ENCODE data around the gene PRSS48. TPM values are rescaled to one million over a fixed set of nuclear protein-coding genes. Genes with fewer than 3 reads are reported as not detected.
"Not testable (repeated sequence)": the region's sequence is repeated elsewhere in the genome, so short reads cannot be mapped to it uniquely, and the experiment has no call there.

The PRSS48 gene
- total RNA-seq, 1 donor from 2014 or later: not detected

DNA sequence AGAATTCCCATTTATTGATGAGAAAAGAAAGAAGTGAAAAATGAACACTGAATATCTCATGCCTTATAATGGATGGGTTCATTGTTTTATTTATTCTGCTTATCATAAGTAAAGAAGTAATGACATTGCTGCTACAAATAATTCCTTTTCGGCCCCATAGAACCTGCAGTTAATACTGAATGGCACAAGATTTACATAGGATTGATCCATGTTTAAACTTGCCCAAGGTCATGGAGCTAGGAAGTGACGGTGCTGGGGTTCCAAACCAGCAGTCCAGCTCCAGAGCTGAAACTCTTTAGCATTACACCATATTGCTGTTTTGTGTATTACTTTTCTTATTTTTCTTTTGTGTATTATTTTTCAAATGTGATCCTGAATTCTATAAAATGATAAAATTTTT lies 30.2 kb upstream of the PRSS48 start:
- Histone ChIP-seq H3K27me3 (ENCODE audit: control insufficient read depth, insufficient read depth, low read length) (no peaks in the 10 kb centered on the region), H3K36me3 (ENCODE audit: control insufficient read depth, insufficient read depth, low read length) (no peaks in the 10 kb centered on the region), H3K4me3 (ENCODE audit: low read depth, low read length) (no peak overlapping the region)
- no peak for DNase-seq (ENCODE audit: low read depth)
- TF ChIP-seq, protein P1, sequence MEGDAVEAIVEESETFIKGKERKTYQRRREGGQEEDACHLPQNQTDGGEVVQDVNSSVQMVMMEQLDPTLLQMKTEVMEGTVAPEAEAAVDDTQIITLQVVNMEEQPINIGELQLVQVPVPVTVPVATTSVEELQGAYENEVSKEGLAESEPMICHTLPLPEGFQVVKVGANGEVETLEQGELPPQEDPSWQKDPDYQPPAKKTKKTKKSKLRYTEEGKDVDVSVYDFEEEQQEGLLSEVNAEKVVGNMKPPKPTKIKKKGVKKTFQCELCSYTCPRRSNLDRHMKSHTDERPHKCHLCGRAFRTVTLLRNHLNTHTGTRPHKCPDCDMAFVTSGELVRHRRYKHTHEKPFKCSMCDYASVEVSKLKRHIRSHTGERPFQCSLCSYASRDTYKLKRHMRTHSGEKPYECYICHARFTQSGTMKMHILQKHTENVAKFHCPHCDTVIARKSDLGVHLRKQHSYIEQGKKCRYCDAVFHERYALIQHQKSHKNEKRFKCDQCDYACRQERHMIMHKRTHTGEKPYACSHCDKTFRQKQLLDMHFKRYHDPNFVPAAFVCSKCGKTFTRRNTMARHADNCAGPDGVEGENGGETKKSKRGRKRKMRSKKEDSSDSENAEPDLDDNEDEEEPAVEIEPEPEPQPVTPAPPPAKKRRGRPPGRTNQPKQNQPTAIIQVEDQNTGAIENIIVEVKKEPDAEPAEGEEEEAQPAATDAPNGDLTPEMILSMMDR (IDR thresholded peaks at IDR 0.05; ENCODE audit: insufficient read depth, low read length, poor library complexity, severe bottlenecking): no peak

DNA sequence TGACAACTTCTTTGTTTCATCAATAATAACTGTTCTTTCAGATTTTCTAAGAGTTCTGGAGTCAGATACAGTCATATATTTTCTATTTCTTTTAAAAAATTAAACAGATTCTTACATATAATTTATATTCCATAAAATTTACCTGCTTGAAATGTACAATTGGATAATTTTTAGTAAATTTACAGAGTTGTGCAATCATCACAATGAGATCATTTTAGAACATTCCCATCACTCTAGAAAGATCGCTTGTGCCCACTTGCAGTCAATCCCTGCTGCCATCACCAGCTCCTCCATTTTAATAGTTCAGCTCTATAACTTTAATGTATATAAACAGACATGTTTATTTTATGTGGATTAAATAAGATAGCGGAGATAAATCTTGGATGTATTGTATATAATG lies 29.6 kb upstream of the PRSS48 start:
- no peak overlapping the region for H3K4me3 ChIP-seq (ENCODE audit: low read depth, low read length)
- H3K27me3 ChIP-seq (ENCODE audit: control insufficient read depth, insufficient read depth, low read length): no peaks in the 10 kb centered on the region
- no peak for DNase-seq (ENCODE audit: low read depth)
- H3K36me3 ChIP-seq (ENCODE audit: control insufficient read depth, insufficient read depth, low read length): no peaks in the 10 kb centered on the region
- TF ChIP-seq, protein P1 (IDR thresholded peaks at IDR 0.05; ENCODE audit: insufficient read depth, low read length, poor library complexity, severe bottlenecking): no peak

DNA sequence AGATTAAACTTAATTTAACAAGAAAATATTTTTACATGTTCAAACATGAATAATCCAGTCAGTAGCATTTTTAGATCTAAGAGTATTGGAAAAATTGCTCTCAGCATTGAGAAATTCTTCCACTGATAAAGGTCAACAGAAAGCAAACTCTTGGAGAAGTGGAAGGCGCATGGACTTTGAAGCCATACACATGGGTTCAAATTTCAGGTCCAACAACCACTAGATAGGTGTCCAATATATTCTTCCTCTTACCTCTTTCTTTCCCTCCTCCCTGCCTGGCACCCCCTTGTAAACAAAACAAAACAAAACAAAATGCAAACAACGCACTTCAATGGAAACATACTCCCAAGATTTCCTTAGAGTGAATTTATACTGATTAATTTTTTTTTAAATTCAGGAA lies 28.4 kb upstream of the PRSS48 start:
- Histone ChIP-seq H3K27me3 (ENCODE audit: control insufficient read depth, insufficient read depth, low read length) (no peaks in the 10 kb centered on the region), H3K36me3 (ENCODE audit: control insufficient read depth, insufficient read depth, low read length) (no peaks in the 10 kb centered on the region), H3K4me3 (ENCODE audit: low read depth, low read length) (no peak overlapping the region)
- TF ChIP-seq, protein P1 (IDR thresholded peaks at IDR 0.05; ENCODE audit: insufficient read depth, low read length, poor library complexity, severe bottlenecking): no peak
- no peak for DNase-seq (ENCODE audit: low read depth)

DNA sequence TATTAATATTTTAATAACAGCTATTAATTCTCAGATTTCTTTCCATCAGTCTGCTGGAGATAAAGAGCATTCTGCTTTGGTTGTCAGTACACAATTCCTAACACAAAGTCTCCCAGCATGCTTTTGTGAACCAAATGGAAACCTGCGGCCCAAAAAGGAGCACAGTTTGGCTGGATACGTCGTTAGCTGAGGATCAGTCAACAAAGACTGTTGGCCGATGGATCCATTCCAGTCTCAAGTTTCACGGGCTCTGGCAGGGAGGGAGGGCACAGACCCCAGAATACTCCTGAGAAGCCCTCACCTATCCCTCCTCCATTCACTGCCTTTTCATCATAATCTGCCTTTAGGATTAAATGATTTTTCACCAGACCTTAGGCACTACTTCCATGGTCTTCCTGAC lies 26.3 kb upstream of the PRSS48 start:
- no peak overlapping the region for H3K4me3 ChIP-seq (ENCODE audit: low read depth, low read length)
- DNase-seq (ENCODE audit: low read depth): no peak
- no peaks in the 10 kb centered on the region for H3K36me3 ChIP-seq (ENCODE audit: control insufficient read depth, insufficient read depth, low read length)
- TF ChIP-seq, protein P1 (IDR thresholded peaks at IDR 0.05; ENCODE audit: insufficient read depth, low read length, poor library complexity, severe bottlenecking): no peak
- no peaks in the 10 kb centered on the region for H3K27me3 ChIP-seq (ENCODE audit: control insufficient read depth, insufficient read depth, low read length)

DNA sequence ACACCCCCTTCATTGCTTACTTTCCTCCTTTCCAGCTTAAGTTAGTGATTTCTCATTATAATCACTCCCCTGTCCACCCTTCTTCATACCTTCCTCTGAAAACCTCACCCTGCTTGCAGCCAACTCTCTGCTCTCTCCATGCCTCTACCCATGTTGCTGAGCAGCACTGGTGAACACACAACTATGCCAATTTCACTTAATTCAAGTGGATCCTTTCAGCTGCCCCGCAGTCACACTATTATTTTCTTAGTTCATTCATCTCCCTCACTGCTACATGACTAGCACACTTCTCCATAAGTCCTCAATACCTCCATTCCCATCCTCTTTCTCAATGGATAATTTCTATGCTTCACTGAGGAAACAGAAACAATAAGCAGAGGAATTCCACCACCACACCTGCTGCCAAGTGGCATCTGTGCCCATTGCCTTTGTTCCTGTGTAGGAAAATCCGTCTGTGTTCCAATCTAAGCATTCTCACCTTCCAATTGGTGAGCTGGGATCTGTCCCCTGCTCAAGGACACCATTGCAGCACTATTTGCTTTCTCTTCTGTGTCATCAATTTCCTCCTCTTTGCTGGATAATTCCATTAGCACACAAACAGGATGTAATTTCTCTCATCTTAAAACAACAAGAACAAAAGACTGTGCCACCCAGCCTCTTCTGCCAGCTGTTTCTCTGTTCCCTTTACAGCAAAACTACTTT lies 25.2 kb upstream of the PRSS48 start:
- Histone ChIP-seq H3K27me3 (ENCODE audit: control insufficient read depth, insufficient read depth, low read length) (no peaks in the 10 kb centered on the region), H3K4me3 (ENCODE audit: low read depth, low read length) (no peak overlapping the region), H3K36me3 (ENCODE audit: control insufficient read depth, insufficient read depth, low read length) (no peaks in the 10 kb centered on the region)
- no peak for DNase-seq (ENCODE audit: low read depth)
- TF ChIP-seq, protein P1 (IDR thresholded peaks at IDR 0.05; ENCODE audit: insufficient read depth, low read length, poor library complexity, severe bottlenecking): no peak

DNA sequence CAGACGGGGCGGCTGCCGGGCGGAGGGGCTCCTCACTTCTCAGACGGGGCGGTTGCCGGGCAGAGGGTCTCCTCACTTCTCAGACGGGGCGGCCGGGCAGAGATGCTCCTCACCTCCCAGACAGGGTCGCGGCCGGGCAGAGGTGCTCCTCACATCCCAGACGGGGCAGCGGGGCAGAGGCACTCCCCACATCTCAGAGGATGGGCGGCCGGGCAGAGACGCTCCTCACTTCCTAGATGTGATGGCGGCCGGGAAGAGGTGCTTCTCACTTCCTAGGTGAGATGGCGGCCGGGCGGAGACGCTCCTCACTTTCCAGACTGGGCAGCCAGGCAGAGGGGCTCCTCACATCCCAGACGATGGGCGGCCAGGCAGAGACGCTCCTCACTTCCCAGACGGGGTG lies 21.7 kb upstream of the PRSS48 start:
- H3K27me3 ChIP-seq (ENCODE audit: control insufficient read depth, insufficient read depth, low read length); H3K36me3 ChIP-seq (ENCODE audit: control insufficient read depth, insufficient read depth, low read length); H3K4me3 ChIP-seq (ENCODE audit: low read depth, low read length); DNase-seq (ENCODE audit: low read depth): not testable (repeated sequence)

DNA sequence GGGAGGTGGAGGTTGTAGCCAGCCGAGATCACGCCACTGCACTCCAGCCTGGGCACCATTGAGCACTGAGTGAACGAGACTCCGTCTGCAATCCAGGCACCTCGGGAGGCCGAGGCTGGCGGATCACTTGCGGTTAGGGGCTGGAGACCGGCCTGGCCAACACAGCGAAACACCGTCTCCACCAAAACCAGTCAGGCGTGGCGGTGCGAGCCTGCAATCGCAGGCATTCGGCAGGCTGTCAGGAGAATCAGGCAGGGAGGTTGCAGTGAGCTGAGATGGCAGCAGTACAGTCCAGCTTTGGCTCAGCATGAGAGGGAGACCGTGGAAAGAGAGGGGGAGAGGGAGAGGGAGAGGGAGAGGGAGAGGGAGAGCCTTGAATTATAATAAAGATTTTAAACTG lies 21.3 kb upstream of the PRSS48 start:
- not testable (repeated sequence) for H3K36me3 ChIP-seq (ENCODE audit: control insufficient read depth, insufficient read depth, low read length); H3K4me3 ChIP-seq (ENCODE audit: low read depth, low read length); DNase-seq (ENCODE audit: low read depth); H3K27me3 ChIP-seq (ENCODE audit: control insufficient read depth, insufficient read depth, low read length)
